Dedifferentiated amniotic fluid mesenchymal stem cell (primary cell): ENCODE results near the gene TGM6.
"Not testable (repeated sequence)": the region's sequence is repeated elsewhere in the genome, so short reads cannot be mapped to it uniquely, and the experiment has no call there.

Experiments
- DNase-seq: peaks from one replicate; pipeline ENCODE4 v3.0.0-alpha.2; 2016; ENCODE audit errors: extremely low spot score

Gene TGM6

DNA sequence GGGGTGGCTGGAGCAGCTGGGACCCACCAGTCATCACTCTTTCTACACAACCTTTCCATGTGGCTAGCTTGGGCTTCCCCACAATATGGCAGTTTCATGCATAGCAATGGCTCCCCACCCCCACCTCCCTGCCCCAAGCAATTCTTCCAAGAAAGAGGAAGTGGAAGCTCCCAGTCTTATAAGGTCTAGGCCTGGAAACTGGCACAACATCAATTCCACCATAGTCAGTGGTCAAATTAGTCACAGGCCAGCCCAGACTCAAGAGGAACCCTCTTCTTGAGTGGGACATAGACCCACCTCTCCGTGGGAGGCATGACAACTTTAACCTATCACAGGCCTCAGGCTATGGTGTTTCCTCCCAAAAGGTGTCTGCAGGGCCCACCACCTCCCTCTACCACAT, 17.7 kb downstream of the TGM6 start:
- no peak for DNase-seq

DNA sequence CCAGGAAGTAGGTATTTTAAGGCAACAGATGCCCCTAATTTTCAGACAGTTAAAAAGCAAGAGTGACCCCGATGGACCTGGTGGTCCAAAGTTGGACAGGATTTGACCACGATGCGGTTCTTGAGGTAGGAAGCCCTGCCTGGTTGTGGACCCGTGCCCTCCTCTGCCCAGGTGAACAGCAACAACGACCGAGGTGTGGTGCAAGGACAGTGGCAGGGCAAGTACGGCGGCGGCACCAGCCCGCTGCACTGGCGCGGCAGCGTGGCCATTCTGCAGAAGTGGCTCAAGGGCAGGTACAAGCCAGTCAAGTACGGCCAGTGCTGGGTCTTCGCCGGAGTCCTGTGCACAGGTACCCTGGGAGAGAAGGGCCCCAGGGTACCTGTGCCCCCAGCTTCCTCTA, 18.7 kb downstream of the TGM6 start:
- no peak for DNase-seq

GRCh38 chr20:2400290-2400689, 19.6 kb downstream of the TGM6 start:
- DNase-seq, result no peak

GRCh38 chr20:2401527-2401926, 20.8 kb downstream of the TGM6 start:
- no peak for DNase-seq

- DNase-seq, result peak; percentile 31
Observed at GRCh38 chr20:2402271-2402980, 21.7 kb downstream of the TGM6 start.

GRCh38 chr20:2403291-2404052, 22.8 kb downstream of the TGM6 start:
- no peak for DNase-seq

- no peak for DNase-seq
Observed at GRCh38 chr20:2405693-2406065, 25.0 kb downstream of the TGM6 start.

DNA sequence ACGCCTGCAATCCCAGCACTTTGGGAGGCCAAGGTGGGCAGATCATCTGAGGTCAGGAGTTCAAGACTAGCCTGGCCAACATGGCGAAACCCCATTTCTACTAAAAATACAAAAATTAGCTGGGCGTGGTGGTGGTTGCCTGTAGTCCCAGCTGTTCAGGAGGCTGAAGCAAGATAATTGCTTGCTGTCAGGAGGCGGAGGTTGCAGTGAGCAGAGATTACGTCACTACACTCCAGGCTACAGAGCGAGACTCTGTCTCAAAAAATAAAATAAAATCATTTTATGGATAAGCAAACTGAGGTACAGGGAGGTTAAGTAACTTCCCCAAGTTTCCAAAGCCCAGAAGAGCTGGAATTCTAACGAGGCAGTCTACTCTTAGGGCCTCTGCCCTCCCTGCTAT, 26.7 kb downstream of the TGM6 start:
- not testable (repeated sequence) for DNase-seq

DNA sequence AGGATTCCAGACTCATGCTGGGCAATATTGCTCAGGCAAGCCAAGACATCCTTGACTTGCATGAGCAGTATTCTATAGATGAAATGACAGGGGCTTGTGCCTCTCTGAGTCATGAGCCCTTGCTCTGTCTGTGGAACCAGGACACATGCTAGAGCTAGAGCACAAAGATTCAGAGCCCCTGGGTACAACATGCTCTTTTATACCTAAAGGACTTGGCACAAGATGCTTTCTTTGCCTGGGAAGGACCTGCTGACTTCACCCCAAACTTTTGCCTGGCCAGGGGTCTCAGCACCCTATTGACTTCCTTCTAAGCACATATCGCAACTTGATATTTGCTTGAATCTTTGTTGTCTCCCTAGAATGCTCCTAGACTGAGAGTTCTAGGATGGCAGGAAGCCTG, 27.4 kb downstream of the TGM6 start:
- no peak for DNase-seq

DNA sequence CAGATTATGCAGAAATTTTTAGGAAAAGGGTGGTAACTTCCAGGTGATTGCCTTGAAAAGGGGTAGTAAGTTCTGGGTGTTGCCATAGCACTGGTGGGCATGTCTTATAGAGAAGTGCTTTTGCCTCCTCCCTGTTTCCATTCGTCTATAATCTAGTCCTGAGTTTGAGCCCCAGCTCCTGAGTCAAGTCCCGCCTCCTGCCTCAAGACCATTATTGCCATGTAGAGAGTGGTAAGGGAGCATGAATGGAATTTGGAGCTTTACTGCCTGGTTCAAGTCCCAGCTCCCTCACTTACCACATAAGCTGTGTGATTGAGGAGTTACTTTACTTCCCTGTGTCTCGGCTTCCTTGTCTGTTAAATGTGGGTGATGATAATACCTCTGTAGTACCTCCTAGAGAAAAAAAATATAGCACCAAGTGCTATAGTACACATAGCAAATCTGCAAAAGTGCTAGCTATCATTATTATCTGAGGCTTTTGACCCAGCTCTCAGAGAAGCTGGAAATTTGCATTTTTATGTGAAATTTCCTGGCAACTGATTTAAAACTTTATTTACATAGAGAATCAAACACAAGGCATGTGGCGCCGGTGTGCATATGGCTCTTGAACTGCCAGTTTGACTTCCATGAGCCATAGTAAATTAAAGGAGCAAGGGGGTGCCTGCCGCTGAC, 36.0 kb downstream of the TGM6 start:
- DNase-seq, result no peak

- DNase-seq, result no peak
Observed at GRCh38 chr20:2417213-2417541, 36.5 kb downstream of the TGM6 start.

- DNase-seq, result no peak
Observed at GRCh38 chr20:2418388-2418787, 37.7 kb downstream of the TGM6 start.

- no peak for DNase-seq
Observed at GRCh38 chr20:2420510-2420909, 39.8 kb downstream of the TGM6 start.

GRCh38 chr20:2421247-2421646, 40.5 kb downstream of the TGM6 start:
- no peak for DNase-seq

DNA sequence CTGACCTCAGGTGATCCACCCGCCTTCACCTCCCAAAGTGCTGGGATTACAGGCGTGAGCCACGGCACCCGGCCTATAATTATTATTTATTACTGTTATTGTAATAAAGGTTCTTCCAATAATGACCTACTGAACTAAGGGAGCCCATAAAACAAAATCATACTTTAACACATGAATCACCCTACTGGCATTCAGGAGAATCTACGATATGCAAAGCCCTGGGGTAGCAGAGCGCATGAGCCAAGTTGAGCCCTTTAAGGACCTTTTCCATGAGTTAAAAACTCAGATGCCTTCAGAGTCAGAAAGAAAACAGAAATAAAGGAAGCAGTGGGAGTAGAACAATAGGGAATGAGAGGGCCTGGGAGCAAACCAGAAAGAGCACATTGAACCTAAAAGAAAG, 48.4 kb downstream of the TGM6 start:
- DNase-seq, result no peak

DNA sequence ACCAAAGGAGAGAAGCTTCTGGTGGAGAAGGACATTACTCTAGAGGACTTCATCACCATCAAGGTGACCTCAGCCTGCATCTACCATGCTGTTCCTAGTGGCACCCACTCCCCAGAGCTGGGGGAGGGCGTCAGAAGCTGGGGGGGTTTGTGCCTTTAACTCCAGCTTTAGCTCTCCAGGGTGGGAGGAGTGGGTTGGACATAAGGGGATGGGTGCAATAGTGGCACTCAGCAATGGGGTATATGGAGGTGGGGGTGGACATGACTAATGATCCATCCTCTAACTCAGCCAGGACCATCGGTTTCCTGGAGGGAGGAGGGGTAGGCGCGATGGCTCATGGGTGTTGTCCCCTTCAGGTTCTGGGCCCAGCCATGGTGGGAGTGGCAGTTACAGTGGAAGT, 49.8 kb downstream of the TGM6 start:
- DNase-seq, result no peak

GRCh38 chr20:2431185-2431584, 50.5 kb downstream of the TGM6 start:
- no peak for DNase-seq

DNA sequence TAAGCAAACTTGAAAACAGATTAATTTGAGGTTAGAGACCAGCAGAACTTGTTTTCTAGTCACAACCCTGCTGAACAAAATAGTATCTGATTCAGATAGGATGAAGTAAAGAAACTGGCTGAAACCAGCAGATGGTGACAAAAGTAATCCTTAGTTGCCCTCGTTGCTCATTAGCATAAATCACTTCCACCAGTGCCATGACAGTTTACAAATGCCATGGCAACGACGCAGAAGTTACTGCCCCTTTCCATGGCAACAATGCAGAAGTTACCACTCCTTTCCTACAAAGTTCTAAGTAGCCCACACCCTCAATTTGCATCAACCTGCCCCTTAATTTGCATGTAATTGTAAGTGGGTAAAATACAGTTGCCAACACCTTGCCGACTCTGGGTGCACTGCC, 66.1 kb downstream of the TGM6 start:
- no peak for DNase-seq

- no peak for DNase-seq
Observed at GRCh38 chr20:2449386-2449785, 68.7 kb downstream of the TGM6 start.

GRCh38 chr20:2451422-2451821, 70.7 kb downstream of the TGM6 start:
- no peak for DNase-seq

DNA sequence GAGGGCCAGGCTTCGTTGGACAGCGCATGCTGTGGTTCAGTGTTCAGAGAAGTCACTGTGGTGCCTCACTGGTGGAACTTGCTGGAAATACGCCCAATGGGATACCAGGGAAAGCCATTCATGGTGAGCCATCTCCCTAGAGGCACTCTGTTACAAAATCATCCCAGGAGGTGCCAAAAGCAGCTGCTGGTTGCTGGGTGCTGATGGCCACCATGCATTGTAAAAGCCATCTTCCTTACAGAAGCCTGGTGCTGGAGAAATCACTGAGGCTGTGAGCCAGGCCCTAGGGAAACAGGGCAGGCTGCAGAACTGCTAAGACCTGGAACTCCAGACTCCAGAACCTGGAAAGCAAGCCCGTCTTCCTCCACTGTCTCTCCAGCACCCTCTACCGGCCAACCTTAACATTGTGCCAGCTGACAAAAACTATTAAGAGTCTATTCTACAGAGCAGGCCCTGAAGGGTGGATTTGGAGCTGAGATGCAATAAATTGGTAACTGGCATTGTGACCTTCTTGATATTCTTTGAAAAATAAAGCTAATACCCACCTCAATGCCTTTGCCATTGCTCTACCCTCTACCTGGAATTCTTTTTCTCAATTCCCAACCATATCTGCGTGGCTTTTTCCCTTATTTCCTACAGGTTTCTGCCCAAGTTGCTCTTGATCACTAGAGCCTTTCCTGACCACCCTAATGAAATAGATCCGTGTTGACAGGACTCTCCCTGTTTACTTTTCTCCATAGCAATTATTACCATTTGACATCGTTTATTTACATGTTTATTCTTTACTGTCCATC, 71.4 kb downstream of the TGM6 start:
- DNase-seq, result peak; percentile 78

GRCh38 chr20:2453792-2454191, 73.1 kb downstream of the TGM6 start:
- no peak for DNase-seq
